Measurements from ENCODE around the gene TAAR6.
"Not testable (repeated sequence)": the region's sequence is repeated elsewhere in the genome, so short reads cannot be mapped to it uniquely, and the experiment has no call there.

TAAR6 gene

GRCh38 chr6:132548746-132549463 is 21.2 kb upstream of the TAAR6 start:
- no peak for DNase-seq (ENCODE audit: insufficient read length)
- FAIRE-seq, result no peak
- TF ChIP-seq POLR2AphosphoS5 (IDR thresholded peaks at IDR 0.05; ENCODE audit: low read depth, low read length) (no peak), POLR2A (IDR thresholded peaks at IDR 0.05; ENCODE audit: low read depth, low read length) (no peak), TAF1 (IDR thresholded peaks at IDR 0.05; ENCODE audit: borderline replicate concordance, low read depth, low read length) (no peak)

DNA sequence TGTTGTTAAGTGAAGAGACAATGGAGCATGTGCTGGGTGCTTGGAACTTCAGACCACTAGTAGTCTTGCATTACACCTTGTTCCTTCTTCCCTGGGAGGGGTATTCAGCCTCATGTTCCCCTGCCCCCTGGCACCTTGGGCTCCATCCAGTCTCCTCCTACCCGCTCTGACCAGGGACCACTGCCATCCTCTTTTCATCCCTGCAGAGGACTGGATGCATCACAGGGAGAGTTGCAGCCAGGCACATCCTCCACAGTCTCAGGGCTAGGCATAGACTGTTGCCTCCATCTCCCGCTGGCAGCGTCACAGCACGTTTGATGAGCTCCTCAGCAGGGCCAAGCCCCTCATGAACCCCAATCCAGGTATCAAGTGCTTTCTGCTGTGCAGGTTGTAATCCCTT is 18.9 kb upstream of the TAAR6 start:
- no peak for DNase-seq (ENCODE audit: insufficient read length)
- no peak for FAIRE-seq
- TF ChIP-seq POLR2AphosphoS5 (IDR thresholded peaks at IDR 0.05; ENCODE audit: low read depth, low read length) (no peak), POLR2A (IDR thresholded peaks at IDR 0.05; ENCODE audit: low read depth, low read length) (no peak), TAF1 (IDR thresholded peaks at IDR 0.05; ENCODE audit: borderline replicate concordance, low read depth, low read length) (no peak)

DNA sequence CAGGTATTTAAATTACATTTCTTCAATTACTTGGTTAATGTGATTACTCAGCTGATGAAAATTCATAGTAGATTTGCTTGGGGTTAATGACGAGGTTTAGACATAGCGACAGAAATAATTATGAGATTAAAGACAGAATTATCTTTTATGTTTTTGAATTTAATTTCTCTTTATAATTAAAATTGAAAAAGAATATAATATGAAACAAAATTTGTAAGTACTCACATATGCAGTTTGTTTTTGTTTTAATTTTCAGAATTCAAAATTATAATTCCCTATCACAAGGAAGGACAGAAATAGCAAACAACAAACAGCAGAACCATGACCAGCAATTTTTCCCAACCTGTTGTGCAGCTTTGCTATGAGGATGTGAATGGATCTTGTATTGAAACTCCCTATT is 17.8 kb upstream of the TAAR6 start, which contains the start of gene TAAR8:
Gene TAAR8, plus strand, starts transcription at position 301 of the 400 bp plus-strand sequence. Its CDS starts 21 bp downstream, at position 322.
- no peak for DNase-seq (ENCODE audit: insufficient read length)
- no peak for TF ChIP-seq TAF1 (IDR thresholded peaks at IDR 0.05; ENCODE audit: borderline replicate concordance, low read depth, low read length)
- TF ChIP-seq POLR2A (IDR thresholded peaks at IDR 0.05; ENCODE audit: low read depth, low read length), result no peak
- no peak for TF ChIP-seq POLR2AphosphoS5 (IDR thresholded peaks at IDR 0.05; ENCODE audit: low read depth, low read length)
- no peak for FAIRE-seq

DNA sequence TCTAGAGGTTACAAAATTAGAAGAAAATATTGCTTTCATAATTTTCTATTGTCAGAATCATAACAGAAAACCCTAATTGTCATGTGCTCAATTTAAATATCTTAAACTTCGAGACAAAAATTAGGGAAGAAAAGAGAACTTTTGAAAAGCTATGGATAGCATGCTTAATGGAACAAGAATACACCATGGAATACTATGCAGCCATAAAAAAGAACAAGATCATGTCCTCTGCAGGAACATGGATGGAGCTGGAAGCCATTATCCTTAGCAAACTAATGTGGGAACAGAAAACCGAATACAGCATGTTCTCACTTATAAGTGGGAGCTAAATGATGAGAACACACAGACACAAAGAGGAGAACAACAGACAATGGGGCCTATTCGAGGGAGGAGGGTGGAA is 10.0 kb upstream of the TAAR6 start:
- not testable (repeated sequence) for DNase-seq (ENCODE audit: insufficient read length); FAIRE-seq

GRCh38 chr6:132566404-132566803 is 3.7 kb upstream of the TAAR6 start:
- DNase-seq (ENCODE audit: insufficient read length), result no peak
- FAIRE-seq, result no peak
- no peak for TF ChIP-seq POLR2A (IDR thresholded peaks at IDR 0.05; ENCODE audit: low read depth, low read length)

- no peak for TF ChIP-seq POLR2AphosphoS5 (IDR thresholded peaks at IDR 0.05; ENCODE audit: low read depth, low read length)
- no peak for TF ChIP-seq TAF1 (IDR thresholded peaks at IDR 0.05; ENCODE audit: borderline replicate concordance, low read depth, low read length)
- no peak for TF ChIP-seq POLR2A (IDR thresholded peaks at IDR 0.05; ENCODE audit: low read depth, low read length)
- no peak for DNase-seq (ENCODE audit: insufficient read length)
- no peak for FAIRE-seq
Measured at GRCh38 chr6:132567566-132567965, 2.6 kb upstream of the TAAR6 start.

DNA sequence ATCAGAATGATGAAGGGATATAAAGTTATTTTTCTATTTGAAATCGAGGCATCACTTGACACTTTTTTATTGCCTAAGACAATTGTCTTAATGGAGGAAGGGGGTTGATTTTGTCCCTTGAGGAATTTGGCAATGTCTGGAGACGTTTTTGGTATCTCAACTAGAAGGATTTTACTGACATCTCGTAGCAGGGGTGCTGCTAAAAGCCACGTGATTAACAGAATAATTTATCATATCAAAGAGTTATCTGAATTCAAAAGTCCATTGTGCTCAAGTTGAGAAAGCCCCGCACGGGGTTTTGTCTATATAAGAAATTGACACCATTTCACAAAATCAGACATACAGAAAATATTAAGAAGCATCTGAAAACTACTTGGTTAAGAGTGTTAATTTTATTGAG is 1.5 kb upstream of the TAAR6 start:
- FAIRE-seq, result no peak
- no peak for DNase-seq (ENCODE audit: insufficient read length)
- TF ChIP-seq TAF1 (IDR thresholded peaks at IDR 0.05; ENCODE audit: borderline replicate concordance, low read depth, low read length) (no peak), POLR2AphosphoS5 (IDR thresholded peaks at IDR 0.05; ENCODE audit: low read depth, low read length) (no peak), POLR2A (IDR thresholded peaks at IDR 0.05; ENCODE audit: low read depth, low read length) (no peak)

DNA sequence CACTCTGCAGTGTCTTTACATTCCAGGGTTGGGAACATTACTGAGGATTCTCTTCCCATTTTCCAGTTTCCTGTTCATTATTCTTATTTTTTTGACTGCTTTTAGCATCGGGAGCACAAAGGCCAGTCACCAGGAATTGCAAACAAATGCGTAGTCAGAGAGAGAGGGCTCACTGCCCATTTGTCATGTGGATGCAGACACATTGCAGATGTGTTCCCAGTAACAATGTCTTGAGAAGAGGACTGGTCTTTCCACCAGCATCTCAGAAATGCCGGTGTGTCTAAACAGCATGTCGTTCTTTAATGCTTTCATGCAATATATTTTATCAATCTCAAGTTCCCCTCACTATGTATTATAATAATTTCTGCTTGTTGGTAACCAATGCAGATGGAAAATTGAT is 952 bp upstream of the TAAR6 start:
- DNase-seq (ENCODE audit: insufficient read length) (no peak), FAIRE-seq (no peak)
- TF ChIP-seq TAF1 (IDR thresholded peaks at IDR 0.05; ENCODE audit: borderline replicate concordance, low read depth, low read length), result no peak
- no peak for TF ChIP-seq POLR2AphosphoS5 (IDR thresholded peaks at IDR 0.05; ENCODE audit: low read depth, low read length)
- TF ChIP-seq POLR2A (IDR thresholded peaks at IDR 0.05; ENCODE audit: low read depth, low read length), result no peak

DNA sequence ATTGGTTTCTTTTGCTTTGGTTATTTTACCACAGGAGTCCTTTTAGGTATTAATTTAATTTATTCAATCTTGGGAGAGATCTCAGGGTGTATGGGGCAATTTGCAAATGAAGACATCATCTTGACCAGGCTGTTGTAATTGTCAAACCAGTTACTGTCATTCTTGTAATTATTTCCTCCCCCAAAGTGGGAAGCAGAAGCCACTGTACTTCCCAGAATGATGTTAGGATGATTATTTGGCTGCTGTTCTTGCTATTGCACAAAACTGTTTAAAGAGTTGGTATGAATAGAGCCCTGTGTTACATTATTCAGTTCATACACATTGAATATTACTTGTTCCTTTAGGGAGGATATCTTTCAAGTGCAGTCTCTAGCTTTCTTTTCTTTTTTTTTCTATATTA is 1.7 kb downstream of the TAAR6 start:
- FAIRE-seq (no peak), DNase-seq (ENCODE audit: insufficient read length) (no peak)
- TF ChIP-seq TAF1 (IDR thresholded peaks at IDR 0.05; ENCODE audit: borderline replicate concordance, low read depth, low read length) (no peak), POLR2A (IDR thresholded peaks at IDR 0.05; ENCODE audit: low read depth, low read length) (no peak), POLR2AphosphoS5 (IDR thresholded peaks at IDR 0.05; ENCODE audit: low read depth, low read length) (no peak)

- TF ChIP-seq POLR2AphosphoS5 (IDR thresholded peaks at IDR 0.05; ENCODE audit: low read depth, low read length) (no peak), POLR2A (IDR thresholded peaks at IDR 0.05; ENCODE audit: low read depth, low read length) (no peak), TAF1 (IDR thresholded peaks at IDR 0.05; ENCODE audit: borderline replicate concordance, low read depth, low read length) (no peak)
- DNase-seq (ENCODE audit: insufficient read length) (no peak), FAIRE-seq (no peak)
Measured at GRCh38 chr6:132584698-132585097, 14.6 kb downstream of the TAAR6 start.

DNA sequence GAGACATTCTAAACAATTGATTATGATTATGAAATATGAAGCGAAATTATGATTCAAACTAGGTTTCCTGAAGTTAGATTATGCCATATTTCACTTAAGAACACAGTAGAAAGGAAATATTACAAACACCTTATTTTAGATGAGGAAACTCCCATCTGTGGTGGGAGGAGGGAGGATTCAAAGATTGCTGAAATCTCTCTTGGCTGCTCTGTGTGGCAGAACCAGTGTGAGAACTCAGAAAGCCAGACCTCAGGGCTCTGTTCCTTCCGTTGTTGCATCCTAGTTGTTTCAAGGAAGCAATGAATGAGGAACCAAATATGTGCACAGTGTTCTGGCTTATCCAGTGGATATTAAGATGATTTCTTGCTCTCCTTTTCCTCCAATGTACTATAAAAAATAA is 17.3 kb downstream of the TAAR6 start:
- DNase-seq (ENCODE audit: insufficient read length), result no peak
- no peak for FAIRE-seq
- no peak for TF ChIP-seq TAF1 (IDR thresholded peaks at IDR 0.05; ENCODE audit: borderline replicate concordance, low read depth, low read length)
- TF ChIP-seq POLR2A (IDR thresholded peaks at IDR 0.05; ENCODE audit: low read depth, low read length), result no peak
- TF ChIP-seq POLR2AphosphoS5 (IDR thresholded peaks at IDR 0.05; ENCODE audit: low read depth, low read length), result no peak

- TF ChIP-seq POLR2A (IDR thresholded peaks at IDR 0.05; ENCODE audit: low read depth, low read length) (no peak), POLR2AphosphoS5 (IDR thresholded peaks at IDR 0.05; ENCODE audit: low read depth, low read length) (no peak), TAF1 (IDR thresholded peaks at IDR 0.05; ENCODE audit: borderline replicate concordance, low read depth, low read length) (no peak)
- no peak for FAIRE-seq
- no peak for DNase-seq (ENCODE audit: insufficient read length)
Measured at GRCh38 chr6:132589454-132589853, 19.3 kb downstream of the TAAR6 start, which contains the start of gene TAAR5. TAAR5 (minus strand) TSS chr6:132589741; CDS start chr6:132589686, 55 bp downstream.

DNA sequence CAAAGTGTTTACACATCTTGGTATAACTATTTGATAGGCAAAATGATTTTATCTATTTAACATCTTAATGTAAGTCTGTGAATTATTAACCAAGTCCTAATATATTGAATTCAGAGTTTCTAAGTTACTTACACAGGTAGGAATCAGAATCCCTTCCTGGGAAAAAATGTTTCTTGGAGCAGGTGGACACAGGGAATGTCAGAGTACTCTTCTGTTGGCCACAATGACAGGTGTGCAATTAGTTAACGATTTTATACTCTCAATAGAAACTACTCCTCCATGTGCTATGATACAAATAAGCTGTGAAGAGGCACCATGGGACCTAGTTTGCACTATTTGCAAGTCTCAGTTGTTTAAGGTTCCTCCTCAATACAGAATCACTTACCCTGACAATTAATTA is 20.2 kb downstream of the TAAR6 start:
- TF ChIP-seq POLR2A (IDR thresholded peaks at IDR 0.05; ENCODE audit: low read depth, low read length) (no peak), POLR2AphosphoS5 (IDR thresholded peaks at IDR 0.05; ENCODE audit: low read depth, low read length) (no peak), TAF1 (IDR thresholded peaks at IDR 0.05; ENCODE audit: borderline replicate concordance, low read depth, low read length) (no peak)
- no peak for DNase-seq (ENCODE audit: insufficient read length)

More for the DNA sequence above, 20.2 kb downstream of the TAAR6 start:
- FAIRE-seq, result no peak

All from GM12892 (cell line).